Glomerular visceral epithelial cell (primary cell): ENCODE data around the gene DMAP1.

ENCODE experiments used
- DNase-seq: peaks from one replicate; pipeline ENCODE4 v3.0.0-alpha.2; 2016; ENCODE audit errors: extremely low spot score

Gene DMAP1

DNA sequence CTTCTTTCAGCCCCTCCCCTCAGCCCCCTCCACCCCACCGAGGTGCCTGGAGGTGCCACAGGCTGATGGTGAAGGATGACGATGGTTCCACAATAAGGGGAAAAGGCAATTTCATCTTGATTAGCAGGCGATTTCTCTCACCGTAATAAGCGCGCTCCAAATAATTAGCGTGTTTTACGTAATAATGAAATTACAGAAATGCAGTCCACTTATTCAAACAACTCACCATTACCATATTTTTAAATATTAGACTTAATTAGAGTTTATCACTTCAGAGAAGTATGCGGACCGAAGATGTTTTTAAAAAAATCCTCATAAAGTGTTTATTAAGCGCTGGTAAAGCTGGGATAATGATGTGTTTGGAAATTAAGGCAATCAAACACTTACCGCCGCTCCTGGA lies 14.9 kb downstream of the DMAP1 start:
- DNase-seq = no peak

DNA sequence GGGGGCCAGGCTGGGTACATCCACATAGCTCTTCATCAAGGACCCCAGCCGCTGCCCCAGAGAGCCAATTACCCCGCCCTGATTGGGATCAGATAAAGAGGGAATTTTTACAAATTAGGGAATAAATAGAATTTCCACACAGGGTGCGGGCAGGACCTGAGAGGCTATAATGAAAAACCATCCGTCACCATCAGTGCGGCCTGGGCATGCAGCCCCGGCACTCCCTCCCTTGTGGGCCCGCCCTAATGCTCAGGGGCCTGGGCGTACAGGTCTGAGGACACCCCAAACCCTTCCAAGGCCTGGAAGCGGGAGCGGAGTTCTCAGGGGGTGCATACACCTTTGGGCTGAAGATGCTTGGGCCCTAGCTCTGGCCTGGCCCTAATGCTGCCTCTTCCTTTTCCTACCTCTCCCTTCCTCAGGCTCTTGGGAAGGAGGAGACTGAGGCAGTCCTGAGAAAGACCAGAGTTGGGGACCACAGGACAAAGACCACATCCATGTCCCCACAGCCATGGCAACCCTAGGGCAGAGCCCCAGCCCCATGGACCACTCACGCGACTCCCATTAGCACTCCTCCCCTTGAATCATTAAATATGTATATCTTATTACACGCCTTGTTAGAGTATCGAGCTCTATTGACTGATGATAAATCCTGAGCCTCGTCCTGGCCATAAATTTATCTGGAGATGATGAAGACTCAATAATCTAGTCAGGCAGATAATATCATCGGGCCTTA lies 16.3 kb downstream of the DMAP1 start:
- no peak for DNase-seq

DNA sequence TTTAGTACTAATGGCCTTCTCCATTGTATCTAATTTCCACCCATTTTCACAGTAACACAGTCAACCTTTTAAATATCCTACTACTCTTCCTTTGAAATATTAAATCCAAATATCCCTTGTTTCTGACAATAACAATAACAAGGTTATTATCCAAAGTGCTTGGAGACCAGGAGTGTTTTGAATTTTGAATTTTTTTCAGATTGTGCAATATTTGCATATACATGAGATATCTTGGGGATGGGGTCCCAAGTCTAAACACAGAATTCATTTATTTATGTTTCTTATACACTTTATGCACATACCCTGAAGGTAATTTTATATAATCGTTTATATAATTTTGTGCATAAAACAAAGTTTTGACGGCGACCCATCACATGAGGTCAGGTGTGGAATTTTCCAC lies 17.5 kb downstream of the DMAP1 start:
- no peak for DNase-seq

DNA sequence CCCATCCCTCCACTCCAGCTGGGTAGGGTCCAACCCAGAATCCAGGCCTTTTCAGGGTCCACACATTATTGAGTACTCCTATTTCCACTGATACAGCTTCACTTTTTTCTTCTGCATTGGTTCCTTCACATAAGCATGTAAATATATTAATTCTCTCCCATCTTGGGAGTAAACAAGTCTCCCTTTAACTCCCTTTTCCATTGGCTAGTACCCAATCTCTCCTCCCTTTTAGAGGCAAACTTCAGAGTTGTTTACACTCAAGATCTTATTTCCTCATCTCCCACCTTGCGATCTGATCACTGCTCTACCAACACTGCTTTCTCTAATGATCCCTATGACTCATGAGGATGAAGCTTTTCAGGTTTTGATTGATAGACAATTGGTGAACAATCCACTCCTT lies 20.3 kb downstream of the DMAP1 start:
- no peak for DNase-seq

DNA sequence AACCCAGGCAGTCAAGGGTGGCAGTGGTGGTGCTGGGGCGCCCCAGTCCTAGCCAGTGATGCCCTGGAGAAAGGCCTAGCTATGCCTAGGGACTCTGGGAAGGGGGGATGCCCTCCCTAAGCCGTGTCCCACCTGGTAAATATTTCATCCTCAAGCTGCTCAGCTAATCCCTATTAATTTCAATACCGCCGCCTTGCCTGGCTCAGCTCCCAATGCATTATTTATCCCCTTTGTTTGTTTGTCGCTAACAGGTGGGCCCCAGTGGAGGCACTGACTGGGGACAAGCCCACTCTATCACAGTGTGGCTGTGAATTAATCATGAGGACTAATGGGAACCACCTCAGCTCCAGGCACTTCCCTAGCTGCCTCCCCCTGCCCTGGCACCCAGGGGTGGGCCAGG lies 22.5 kb downstream of the DMAP1 start:
- DNase-seq = no peak

DNA sequence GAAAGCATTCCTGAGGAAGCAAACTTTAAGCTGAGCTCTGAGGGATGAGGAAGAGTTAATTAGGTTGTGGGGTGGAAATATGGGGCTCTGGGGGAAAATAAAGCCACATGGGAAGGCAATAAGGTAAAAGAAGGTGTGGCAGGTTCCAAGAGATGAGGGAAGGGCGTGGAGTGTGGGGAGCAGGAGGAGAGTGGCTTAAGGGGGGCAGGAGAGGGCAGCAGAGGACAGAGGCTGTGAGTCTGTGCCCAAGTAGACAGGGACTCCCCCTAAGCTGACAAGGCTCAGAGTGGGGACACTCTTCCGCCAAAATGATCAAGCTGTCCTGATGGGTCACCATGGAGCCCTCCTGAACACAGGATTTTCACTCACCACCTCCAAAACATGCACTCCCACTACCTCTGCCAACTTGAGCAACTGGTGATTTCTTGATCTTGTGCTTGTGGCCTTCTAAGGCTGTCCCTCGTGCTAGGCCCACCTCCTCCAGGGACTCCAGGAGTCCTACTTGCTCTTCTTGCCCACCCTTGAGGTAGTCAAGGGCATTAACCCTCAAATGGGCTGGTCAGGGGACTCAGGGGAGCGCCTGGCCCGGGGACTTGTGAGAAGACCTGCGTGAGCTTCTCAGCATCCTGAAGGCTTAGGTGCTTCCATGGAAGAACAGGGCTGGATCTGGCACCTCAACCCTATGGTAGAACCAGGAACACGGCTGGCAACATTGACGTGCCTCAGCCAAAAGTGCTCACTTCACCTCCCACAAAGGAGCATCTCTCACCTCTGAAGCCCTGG lies 23.4 kb downstream of the DMAP1 start:
- DNase-seq = no peak

DNA sequence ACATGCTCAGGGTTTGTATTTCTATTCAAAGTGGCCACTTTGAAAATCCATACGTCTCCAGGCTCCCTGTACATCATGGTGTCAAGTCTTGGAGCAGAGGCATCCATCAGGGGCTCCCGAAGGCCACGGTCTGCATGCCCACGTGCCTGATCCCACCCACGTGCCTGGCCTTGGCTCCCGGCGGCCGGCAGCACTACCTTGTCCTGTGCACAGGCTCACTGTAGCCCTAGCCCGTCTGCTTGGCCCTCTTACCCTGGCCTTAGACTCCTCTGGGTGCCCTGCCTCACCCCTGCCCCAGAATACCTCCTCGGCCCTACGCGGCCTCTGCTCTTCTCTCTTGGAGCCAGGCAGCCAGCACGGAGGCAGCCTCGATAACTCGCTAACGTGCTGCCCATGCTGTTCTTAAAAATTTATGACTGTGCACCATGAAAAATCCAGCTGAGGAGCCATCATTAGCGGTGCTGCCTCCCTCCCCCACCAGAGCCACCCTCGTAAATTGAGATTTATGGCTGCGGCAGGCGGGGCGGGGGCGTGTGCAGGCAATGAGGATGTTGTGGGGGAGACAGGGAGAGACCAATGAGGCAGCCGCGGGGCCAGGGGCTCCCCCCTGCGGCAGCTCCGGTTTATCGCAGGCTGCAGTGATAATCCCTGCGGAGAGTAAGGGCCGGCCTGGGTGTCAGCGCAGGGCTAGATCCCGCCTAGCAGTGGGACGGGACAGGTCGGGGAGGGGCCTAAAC lies 24.6 kb downstream of the DMAP1 start:
- no peak for DNase-seq

DNA sequence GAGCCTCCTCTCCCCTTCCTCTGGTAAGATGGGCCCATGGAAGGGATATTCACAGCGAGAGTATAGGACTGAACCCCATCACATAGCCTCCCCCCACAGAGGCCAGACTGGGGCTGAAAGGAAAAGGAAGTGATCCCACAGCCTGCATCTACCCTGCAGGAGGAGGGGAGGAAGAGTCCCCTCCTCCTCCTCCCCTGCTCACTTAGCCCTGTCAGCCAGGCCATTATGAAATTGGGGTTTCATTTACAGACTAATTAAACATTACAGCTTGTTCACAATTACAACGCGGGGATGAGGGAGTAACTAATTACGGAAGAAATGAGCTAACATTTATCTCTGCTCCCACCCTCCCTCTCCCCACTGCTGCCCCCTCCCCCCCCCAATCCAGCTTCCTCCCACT lies 25.4 kb downstream of the DMAP1 start:
- DNase-seq = no peak

DNA sequence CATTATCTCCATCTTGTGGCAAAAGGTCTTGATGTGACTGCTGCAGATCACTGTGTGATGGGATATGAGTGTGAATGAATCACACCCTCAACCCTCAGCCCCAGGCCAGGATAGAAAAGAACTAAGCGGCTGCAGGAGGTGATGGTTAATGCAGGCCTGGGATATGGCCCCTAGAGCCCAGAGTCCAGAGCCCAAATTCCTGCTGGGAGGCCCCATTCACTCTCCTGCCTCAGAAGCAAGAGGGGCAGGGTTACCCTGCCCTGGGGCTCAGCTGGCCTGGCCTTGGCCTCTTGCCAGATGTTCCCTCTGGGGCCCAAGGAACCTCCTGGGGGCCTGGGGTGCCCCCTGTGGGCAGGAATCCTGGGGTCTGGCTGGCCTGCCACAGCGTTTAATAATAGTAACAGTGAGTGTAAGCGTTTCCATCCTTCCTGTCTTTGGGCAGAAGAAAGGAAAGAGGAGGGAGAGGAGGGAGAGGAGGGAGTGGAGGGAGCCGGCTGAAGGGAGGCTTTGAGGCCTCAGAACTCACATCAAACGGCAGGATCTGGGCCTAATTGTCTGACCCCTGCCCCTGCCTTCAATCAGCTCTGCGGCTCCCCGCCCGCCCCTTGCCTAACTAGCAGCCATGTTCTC lies 26.2 kb downstream of the DMAP1 start:
- DNase-seq = no peak

DNA sequence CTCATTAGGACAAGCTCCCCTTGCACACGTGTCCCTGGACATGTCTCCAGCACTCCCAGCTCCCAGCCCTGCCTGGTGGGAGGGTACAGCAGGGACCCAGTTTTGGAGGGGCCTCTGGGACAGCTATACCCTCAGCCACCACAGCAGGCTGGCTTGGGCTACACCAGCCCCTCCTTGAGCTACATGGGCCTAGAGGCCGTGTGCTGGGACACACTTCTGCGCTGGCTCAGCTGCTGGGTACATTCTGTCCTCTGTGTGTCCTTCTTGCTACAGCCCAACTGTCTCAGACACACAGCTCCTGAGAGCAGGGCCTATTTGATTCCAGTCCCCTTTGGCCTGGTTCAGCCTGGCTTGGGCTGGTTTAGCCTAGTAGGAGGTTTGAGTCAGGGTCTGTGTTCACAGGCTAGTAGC lies 26.7 kb downstream of the DMAP1 start:
- DNase-seq = no peak

DNA sequence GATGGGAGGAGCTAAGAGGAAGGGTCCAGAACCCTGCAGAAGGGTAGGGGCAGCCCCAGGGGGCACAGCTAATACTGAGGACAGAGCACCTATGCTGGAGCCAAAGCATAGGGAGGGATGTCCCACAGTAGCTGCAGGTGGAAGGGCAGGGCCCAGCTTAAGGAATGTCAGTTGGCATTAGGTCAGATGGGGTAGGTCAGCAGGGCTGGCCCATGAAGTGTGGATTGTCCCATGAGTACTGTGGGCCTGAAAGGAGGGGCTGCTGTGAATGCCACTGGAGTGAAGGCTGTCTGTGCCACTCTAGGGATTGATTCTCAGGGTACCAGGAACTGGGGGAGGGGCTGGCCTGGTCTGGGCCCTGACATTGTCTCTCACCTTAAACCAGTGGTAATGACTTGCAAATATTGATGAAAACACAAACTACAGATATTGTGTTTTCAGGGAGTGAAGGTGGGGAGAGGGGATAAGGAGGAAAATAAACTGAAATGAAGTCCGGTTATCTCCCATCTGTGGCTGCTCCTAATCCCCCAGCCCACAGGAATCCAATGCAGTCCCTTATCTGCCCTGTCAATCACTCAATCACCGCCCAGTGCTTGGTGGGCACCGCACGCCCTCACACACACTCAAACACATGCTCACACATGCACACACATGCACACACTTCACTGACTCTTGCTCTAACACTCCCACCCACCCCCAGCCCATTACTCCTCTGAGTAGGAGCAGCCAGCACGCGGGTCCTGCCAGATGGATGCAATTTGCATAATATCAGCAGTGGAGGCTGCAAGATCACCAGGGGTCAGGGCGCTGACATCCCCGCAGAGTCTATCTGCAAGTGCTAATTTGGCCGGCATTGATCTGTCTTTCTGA lies 27.8 kb downstream of the DMAP1 start:
- no peak for DNase-seq

DNA sequence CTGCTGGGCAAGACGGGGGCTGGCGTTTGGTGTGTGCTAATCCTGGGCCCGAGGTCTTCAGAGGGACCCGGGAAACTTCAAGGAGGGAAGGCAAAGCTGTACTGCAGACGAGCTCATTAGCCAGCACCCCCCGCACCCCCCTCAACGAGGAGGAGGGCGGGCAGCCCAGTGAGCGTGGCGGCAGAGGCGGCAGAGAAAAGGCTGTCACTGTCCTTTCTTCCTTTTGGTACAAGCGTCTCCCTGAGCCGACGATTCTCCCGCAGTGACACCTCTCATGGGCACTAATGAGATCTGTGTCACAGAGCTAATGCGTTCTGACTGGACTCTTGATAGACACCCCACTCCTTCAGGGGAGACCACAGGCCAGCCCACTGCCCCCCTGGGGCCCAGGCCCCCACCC lies 29.5 kb downstream of the DMAP1 start:
- DNase-seq = no peak

DNA sequence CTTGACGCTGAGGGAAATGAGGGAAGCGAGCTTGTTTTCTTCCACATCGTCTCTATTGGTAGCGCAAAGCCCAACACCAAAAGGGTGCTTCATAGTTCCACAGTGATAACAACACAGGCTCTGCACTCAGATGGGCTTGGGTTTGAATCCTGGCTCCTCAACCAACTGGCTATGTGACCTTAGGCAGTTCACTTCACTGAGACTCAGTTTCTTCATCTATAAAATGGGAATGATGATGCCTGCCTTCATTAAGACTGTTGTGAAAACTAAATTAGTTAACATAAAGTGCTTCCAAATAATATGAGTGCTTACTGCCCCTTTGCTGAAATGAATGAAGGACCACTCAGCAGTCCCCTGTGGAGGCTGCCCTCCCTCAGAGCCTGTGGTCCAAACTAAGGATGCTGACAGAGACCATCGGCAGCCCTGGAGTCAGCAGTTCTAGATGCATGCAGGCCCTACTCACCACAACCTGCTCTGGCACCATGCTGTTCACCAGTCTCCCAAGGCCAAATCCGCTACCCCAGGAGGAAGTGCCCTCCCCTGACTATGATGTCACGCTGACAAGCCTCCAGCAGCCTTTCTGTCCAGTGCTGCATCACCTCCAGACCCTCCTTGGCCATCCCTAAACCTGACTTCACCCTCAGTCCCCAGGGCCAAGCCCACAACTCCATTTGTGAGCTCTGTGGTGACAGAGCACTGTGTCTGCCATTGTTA lies 30.7 kb downstream of the DMAP1 start:
- no peak for DNase-seq

DNA sequence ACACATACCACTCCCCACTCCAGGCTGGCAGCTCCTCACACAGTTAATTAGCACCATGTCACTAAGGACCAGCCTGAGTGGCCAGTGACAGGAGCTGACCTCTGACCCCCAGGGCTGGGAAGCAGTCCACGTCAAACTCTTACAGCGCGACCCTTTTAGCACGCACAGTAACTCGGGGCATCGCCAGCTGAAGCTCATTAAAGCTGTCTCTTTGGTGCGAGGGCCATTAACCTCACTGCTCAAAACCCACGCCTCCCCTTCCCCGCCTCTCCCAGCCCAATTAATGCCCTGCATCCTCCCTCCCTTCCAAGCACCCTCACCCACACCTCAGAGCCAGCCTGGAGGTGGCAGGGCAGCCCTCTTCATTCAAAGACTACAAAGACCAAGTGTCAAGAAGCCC lies 31.7 kb downstream of the DMAP1 start:
- DNase-seq = no peak

DNA sequence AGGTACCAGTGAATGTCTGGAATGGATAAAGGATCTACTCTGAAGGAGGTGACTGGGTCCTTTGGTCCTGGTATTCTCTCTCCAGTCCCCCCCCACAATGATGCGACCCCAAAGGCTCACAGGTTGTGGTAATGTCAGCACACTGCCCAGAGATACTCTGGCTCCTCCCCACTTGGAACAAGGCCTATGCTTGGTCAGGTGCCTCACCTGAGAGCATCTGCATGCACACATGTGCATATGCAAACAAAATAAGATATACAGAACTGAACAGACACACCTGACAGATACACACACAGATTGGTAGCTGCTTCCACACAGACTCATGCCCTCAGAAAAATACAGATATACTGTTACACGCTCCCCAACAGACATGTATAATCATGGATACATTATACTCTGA lies 33.5 kb downstream of the DMAP1 start:
- no peak for DNase-seq

DNA sequence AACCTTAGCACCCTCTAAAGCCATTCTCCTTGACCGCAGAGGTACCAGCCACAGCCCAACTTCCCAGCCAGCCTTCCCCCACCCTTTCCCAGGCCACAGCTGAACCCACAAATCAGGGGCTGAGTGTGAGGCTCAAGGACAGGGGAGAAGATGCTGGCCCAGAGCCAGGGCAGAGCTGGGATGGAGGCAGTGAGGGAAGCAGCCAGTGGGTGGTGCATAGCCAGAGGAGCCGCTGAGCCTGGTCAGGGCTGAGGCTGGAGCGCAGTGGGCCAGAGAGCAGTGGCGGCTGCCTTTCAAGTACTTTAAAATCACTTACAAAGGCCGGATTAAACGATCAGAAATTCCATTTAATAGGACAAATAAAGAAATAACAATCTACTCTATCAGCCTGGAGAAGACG lies 36.3 kb downstream of the DMAP1 start:
- no peak for DNase-seq

DNA sequence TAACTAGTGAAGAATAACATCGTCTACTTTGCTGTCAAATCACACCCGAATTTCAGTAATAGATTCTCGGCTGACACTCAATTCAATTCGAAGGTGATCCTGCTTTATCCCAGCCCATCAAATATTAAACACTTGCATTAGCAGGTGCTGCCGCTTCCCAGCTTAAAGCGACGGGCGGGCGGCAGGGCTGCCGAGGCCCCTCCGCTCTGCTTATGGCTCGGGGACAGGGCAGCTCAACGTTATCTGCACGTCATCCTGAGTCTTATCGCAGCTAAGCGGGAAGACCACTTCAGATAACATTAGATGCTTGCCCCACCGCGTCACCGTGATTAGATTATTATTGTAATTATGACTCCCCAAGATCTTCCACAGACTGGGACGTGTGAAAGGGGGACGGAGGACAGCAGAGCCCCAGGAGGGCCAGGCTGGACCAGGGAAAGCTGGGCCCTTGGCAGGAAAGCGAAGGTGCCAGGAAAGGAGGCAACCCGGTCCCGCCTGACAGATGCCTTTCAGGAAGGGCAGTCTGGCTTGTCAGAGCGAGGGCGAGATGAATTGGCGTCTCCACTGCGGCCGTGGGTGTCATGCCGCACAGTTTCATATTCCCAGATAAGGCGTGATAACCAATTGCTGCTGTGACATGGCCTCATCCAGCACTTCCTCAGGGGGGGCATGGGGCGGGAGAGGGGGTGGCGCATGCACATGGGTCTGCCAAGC lies 37.0 kb downstream of the DMAP1 start:
- DNase-seq = no peak

DNA sequence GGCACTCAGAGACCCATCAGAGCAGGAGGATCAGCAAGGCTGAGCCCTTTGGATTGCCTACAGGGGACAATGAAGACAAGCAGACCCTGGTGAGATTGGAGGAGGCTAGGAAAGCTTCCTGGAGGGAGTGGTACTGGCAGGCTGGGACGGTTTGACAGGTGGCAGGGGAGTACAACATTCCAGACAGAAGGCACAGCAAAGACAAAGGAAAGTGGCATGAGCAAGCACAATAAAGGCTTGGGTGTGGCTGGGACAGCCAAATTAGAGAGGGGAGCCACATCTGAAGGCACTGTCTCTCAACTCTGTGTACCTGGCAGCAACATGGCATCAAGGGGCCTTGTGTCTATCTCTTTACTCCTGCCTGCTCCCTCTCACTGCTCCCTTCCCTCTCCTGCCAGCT lies 38.2 kb downstream of the DMAP1 start:
- no peak for DNase-seq

DNA sequence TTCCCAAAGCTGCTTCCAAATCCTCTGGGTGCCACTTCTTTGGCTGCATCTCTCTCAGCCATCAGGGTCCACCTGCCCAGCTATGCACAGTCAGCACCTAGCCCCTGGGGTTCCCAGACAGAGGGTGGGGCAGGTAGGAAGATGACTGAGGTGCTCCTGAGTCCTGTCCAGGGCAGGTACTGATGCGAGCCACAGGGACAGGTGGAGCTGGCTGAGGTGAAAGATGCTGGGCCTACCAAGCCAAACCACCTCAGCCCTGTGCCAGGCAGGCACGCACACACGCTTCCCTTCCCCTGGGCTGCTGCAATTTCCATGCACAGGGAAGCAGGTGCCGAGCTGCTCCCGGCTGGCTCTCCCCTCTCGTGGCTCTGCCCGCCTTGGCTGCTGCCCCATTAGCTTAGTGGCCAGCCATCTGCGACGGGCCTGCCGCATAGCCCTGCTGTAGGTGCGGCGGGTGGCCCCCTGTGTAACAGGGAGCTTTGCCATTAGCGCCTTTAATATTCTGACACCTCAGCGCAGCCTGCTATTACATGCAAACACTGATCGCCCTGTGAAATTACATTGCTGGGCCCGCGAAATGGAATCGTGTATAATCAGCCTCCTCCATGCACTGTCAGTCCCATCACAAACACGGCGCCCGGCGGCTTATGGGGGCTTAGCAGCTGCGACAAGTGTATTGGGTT lies 38.9 kb downstream of the DMAP1 start:
- DNase-seq = no peak
